ENCODE results near the gene KRTAP1-3.
"Not testable (repeated sequence)": the region's sequence is repeated elsewhere in the genome, so short reads cannot be mapped to it uniquely, and the experiment has no call there.

KRTAP1-3 gene

GRCh38 chr17:41065829-41066624 lies 31.4 kb upstream of the KRTAP1-3 start, which contains the start of gene KRTAP2-4:
Gene KRTAP2-4, minus strand, starts transcription at chr17:41065879. Its CDS starts 34 bp downstream, at chr17:41065845.
- Histone ChIP-seq H3K27me3 (ENCODE audit: insufficient read depth, poor library complexity, severe bottlenecking) (peaks cover 4% of the 10 kb centered on the region), H3K4me3 (replicated peaks; ENCODE audit: insufficient read depth, low read length) (no peak within 1 kb of the TSS), H3K27ac (replicated peaks) (no peak within 1 kb of the TSS)
- peak; percentile 7 to 27 for DNase-seq (ENCODE audit: low read depth in 1 of 2, low spot score in 1 of 2)
- TF ChIP-seq GABPA (IDR thresholded peaks at IDR 0.05; ENCODE audit: low read depth) = no peak

GRCh38 chr17:41065016-41065689 lies 30.5 kb upstream of the KRTAP1-3 start:
- H3K4me3 ChIP-seq (replicated peaks; ENCODE audit: insufficient read depth, low read length); H3K27ac ChIP-seq (replicated peaks); DNase-seq (ENCODE audit: low read depth in 1 of 2, low spot score in 1 of 2); H3K27me3 ChIP-seq (ENCODE audit: insufficient read depth, poor library complexity, severe bottlenecking): not testable (repeated sequence)

- DNase-seq (ENCODE audit: low read depth in 1 of 2, low spot score in 1 of 2) = no peak
- no peak overlapping the region for H3K27ac ChIP-seq (replicated peaks)
- peaks cover 4% of the 10 kb centered on the region for H3K27me3 ChIP-seq (ENCODE audit: insufficient read depth, poor library complexity, severe bottlenecking)
- TF ChIP-seq SPI1 (IDR thresholded peaks at IDR 0.05; ENCODE audit: borderline replicate concordance, low read depth) (no peak), REST (IDR thresholded peaks at IDR 0.05; ENCODE audit: insufficient replicate concordance, low read depth) (no peak), GABPA (IDR thresholded peaks at IDR 0.05; ENCODE audit: low read depth) (no peak), POLR2AphosphoS5 (IDR thresholded peaks at IDR 0.05; ENCODE audit: low read depth) (no peak), CTCF (IDR thresholded peaks at IDR 0.05; ENCODE audit: insufficient read depth, low read length) (no peak)
- no peak overlapping the region for H3K4me3 ChIP-seq (replicated peaks; ENCODE audit: insufficient read depth, low read length)
These were observed 29.6 kb upstream of the KRTAP1-3 start for GRCh38 chr17:41064301-41064700.

GRCh38 chr17:41063449-41063848 lies 28.8 kb upstream of the KRTAP1-3 start:
- Histone ChIP-seq H3K4me3 (replicated peaks; ENCODE audit: insufficient read depth, low read length) (no peak overlapping the region), H3K27me3 (ENCODE audit: insufficient read depth, poor library complexity, severe bottlenecking) (peaks cover 4% of the 10 kb centered on the region), H3K27ac (replicated peaks) (no peak overlapping the region)
- no peak for DNase-seq (ENCODE audit: low read depth in 1 of 2, low spot score in 1 of 2)
- TF ChIP-seq SPI1 (IDR thresholded peaks at IDR 0.05; ENCODE audit: borderline replicate concordance, low read depth) = no peak
- TF ChIP-seq POLR2AphosphoS5 (IDR thresholded peaks at IDR 0.05; ENCODE audit: low read depth) = no peak
- no peak for TF ChIP-seq REST (IDR thresholded peaks at IDR 0.05; ENCODE audit: insufficient replicate concordance, low read depth)
- TF ChIP-seq CTCF (IDR thresholded peaks at IDR 0.05; ENCODE audit: insufficient read depth, low read length) = no peak
- no peak for TF ChIP-seq GABPA (IDR thresholded peaks at IDR 0.05; ENCODE audit: low read depth)

Measured in HL-60 (cell line).